NCI-H128 (cell line): ENCODE data around the gene TRAPPC10.
"Not testable (repeated sequence)": the region's sequence is repeated elsewhere in the genome, so short reads cannot be mapped to it uniquely, and the experiment has no call there.

Experiments used
- DNase-seq: peaks from one replicate; lab custom pipeline; 2025; ENCODE audit not compliant: unreplicated experiment; lab: John Stamatoyannopoulos, UW

Gene TRAPPC10

GRCh38 chr21:44140552-44140932, 128.4 kb downstream of the TRAPPC10 start:
- DNase-seq: not testable (repeated sequence)

- DNase-seq: not testable (repeated sequence)
Measured at GRCh38 chr21:44142470-44142869, 130.4 kb downstream of the TRAPPC10 start.

- DNase-seq: not testable (repeated sequence)
Measured at GRCh38 chr21:44143380-44143779, 131.3 kb downstream of the TRAPPC10 start.

- DNase-seq: not testable (repeated sequence)
Measured at GRCh38 chr21:44143996-44144395, 131.9 kb downstream of the TRAPPC10 start.

GRCh38 chr21:44144784-44145602, 132.9 kb downstream of the TRAPPC10 start:
- not testable (repeated sequence) for DNase-seq

- DNase-seq: not testable (repeated sequence)
Measured at GRCh38 chr21:44145616-44146015, 133.5 kb downstream of the TRAPPC10 start.

- not testable (repeated sequence) for DNase-seq
Measured at GRCh38 chr21:44147108-44147507, 135.0 kb downstream of the TRAPPC10 start.

GRCh38 chr21:44150255-44150654, 138.1 kb downstream of the TRAPPC10 start:
- DNase-seq: not testable (repeated sequence)

- DNase-seq: not testable (repeated sequence)
Measured at GRCh38 chr21:44153214-44153888, 141.2 kb downstream of the TRAPPC10 start.

- not testable (repeated sequence) for DNase-seq
Measured at GRCh38 chr21:44153889-44154228, 141.8 kb downstream of the TRAPPC10 start.

GRCh38 chr21:44154816-44155230, 142.7 kb downstream of the TRAPPC10 start:
- not testable (repeated sequence) for DNase-seq

GRCh38 chr21:44155231-44155993, 143.3 kb downstream of the TRAPPC10 start:
- not testable (repeated sequence) for DNase-seq

GRCh38 chr21:44155994-44156380, 143.9 kb downstream of the TRAPPC10 start:
- not testable (repeated sequence) for DNase-seq
